K562 (cell line): ENCODE results near the gene ALCAM. TPM values are rescaled to one million over a fixed set of nuclear protein-coding genes. Genes with fewer than 3 reads are reported as not detected.

Source experiments
- ATAC-seq: fragments of 200-7000 bp; cut with Tn5 transposase; 3 replicates; pipeline ENCODE4 v1.9.1; 2020; ENCODE audit warnings: moderate library complexity
- BruUV-seq: library from RNA; stranded (reverse); fragments of 400-500 nt; replicated peaks from 2 replicates; lab custom pipeline; 2021; lab: Mats Ljungman, UMichigan
- CTCF ChIA-PET: fragments of 300-600 bp; formaldehyde crosslinking; extraction: SDS; loops from one replicate; lab custom pipeline; 2021; ENCODE audit warnings: low intra/inter-chr PET ratio; lab: Yijun Ruan, JAX
- POLR2A ChIA-PET: fragments of 300-600, 350-650 bp; sonication (Branson Sonifier 250); formaldehyde crosslinking; extraction: SDS; loops from one replicate; lab custom pipeline; 2021; ENCODE audit warnings: antibody characterized with exemption, inconsistent platforms; lab: Yijun Ruan, JAX
- DNase-seq, 4 experiments: peaks; one replicate each; pipeline versions ENCODE4 v3.0.0 to v3.0.0-alpha.2; 2011 to 2018; ENCODE audit warnings: low spot score in 3 of 4, mixed read lengths in 3 of 4; ENCODE audit errors: extremely low read depth in 1 of 4
- FAIRE-seq: peaks from 2 replicates; lab custom pipeline; 2011; peaks lifted over from hg19 to GRCh38; lab: Jason Lieb, UNC
- H2AFZ ChIP-seq: 2 replicates; pipeline ENCODE4 v1.6.0; 2011; ENCODE audit warnings: low read depth, low read length, control low read depth, inconsistent platforms
- H3K27ac ChIP-seq: fragments of 200-600 bp; 3 replicates; pipeline ENCODE4 v1.8.0; 2011; ENCODE audit warnings: low read depth, mild to moderate bottlenecking, control low read depth, inconsistent platforms, low read length, moderate library complexity, mixed read lengths; ENCODE audit errors: extremely low read depth
- H3K27me3 ChIP-seq, 2 experiments: fragments of 300-600 bp in 1 of 2; 2 replicates in 1 of 2; 3 replicates in 1 of 2; pipeline versions ENCODE4 v1.6.0 to v1.8.0; 2011; ENCODE audit warnings: inconsistent platforms in 2 of 2, low read length in 2 of 2, mild to moderate bottlenecking in 1 of 2, mixed read lengths in 1 of 2, moderate library complexity in 1 of 2; ENCODE audit not compliant: control insufficient read depth in 2 of 2, insufficient read depth in 2 of 2
- H3K36me3 ChIP-seq: fragments of 300-600 bp; 3 replicates; pipeline ENCODE4 v1.8.0; 2011; ENCODE audit warnings: mild to moderate bottlenecking, low read length, inconsistent platforms; ENCODE audit not compliant: control insufficient read depth, insufficient read depth
- H3K4me1 ChIP-seq, 2 experiments: fragments of 200-600 bp in 1 of 2; replicated peaks in 1 of 2; 2 replicates in 1 of 2; 3 replicates in 1 of 2; pipeline versions ENCODE4 v1.5.1 to v1.8.0; 2011; ENCODE audit warnings: inconsistent platforms in 2 of 2, low read length in 2 of 2, mild to moderate bottlenecking in 1 of 2, mixed read lengths in 1 of 2, moderate library complexity in 1 of 2; ENCODE audit not compliant: control insufficient read depth in 2 of 2, insufficient read depth in 2 of 2
- H3K4me2 ChIP-seq: 2 replicates; pipeline ENCODE4 v1.6.1; 2011; ENCODE audit warnings: low read length, control low read depth, inconsistent platforms, mixed read lengths; ENCODE audit not compliant: insufficient read depth
- H3K4me3 ChIP-seq: fragments of 200-600 bp; sonication (generic), shearing (Covaris generic); 2 replicates; pipeline ENCODE4 v1.5.1; 2016; ENCODE audit warnings: control low read depth, inconsistent platforms
- H3K79me2 ChIP-seq: fragments of 200-600 bp; 3 replicates; pipeline ENCODE4 v1.8.0; 2011; ENCODE audit warnings: low read length, inconsistent platforms; ENCODE audit not compliant: control insufficient read depth, insufficient read depth
- H3K9ac ChIP-seq, 2 experiments: 2 replicates each; pipeline versions ENCODE4 v1.6.0 to v1.6.1; 2011; ENCODE audit warnings: low read depth in 2 of 2, low read length in 2 of 2, control low read depth in 1 of 2, inconsistent platforms in 1 of 2, mild to moderate bottlenecking in 1 of 2, mixed read lengths in 1 of 2; ENCODE audit not compliant: insufficient read depth in 1 of 2
- H3K9me1 ChIP-seq: one replicate; pipeline ENCODE4 v1.6.0; 2011; ENCODE audit warnings: inconsistent platforms, mild to moderate bottlenecking, low read length, moderate library complexity; ENCODE audit not compliant: control insufficient read depth, insufficient read depth
- H3K9me3 ChIP-seq: replicated peaks from 2 replicates; pipeline ENCODE4 v1.5.1; 2011; ENCODE audit warnings: low read depth, low read length, inconsistent platforms; ENCODE audit not compliant: control insufficient read depth, insufficient read depth
- H4K20me1 ChIP-seq: replicated peaks from 2 replicates; pipeline ENCODE4 v1.6.1; 2011; ENCODE audit warnings: low read length, inconsistent platforms, mixed read lengths; ENCODE audit not compliant: control insufficient read depth, insufficient read depth
- CCNT2 ChIP-seq: IDR thresholded peaks from 2 replicates; pipeline ENCODE4 v1.6.1; 2011; ENCODE audit warnings: borderline replicate concordance, low read depth, mild to moderate bottlenecking, moderate library complexity, mixed read lengths, low read length; ENCODE audit not compliant: insufficient read length; ENCODE audit errors: extremely low read depth
- PHF21A ChIP-seq: fragments of 450-650 bp; IDR thresholded peaks from 2 replicates; pipeline ENCODE4 v1.6.1; 2017; ENCODE audit warnings: low read depth, borderline replicate concordance
- WGBS: fragments of 100-300 bp; shearing (Covaris generic); methylation state at CpG from one replicate; pipeline ENCODE4 v1.1.6; 2016; ENCODE audit warnings: low coverage, mixed read lengths; ENCODE audit not compliant: insufficient coverage; ENCODE audit errors: missing lambda C conversion rate; 5-methylcytosine and 5-hydroxymethylcytosine counted together
- in situ Hi-C: fragments of 300-500 bp; cut with MboI; formaldehyde crosslinking; loops from 4 replicates; pipeline ENCODE4 v1.15.0; 2018; ENCODE audit warnings: inconsistent platforms, mixed read lengths
- intact Hi-C: fragments of 100-400 bp; cut with micrococcal nuclease; formaldehyde crosslinking; loops from 2 replicates; pipeline ENCODE4 v1.14.2; 2022
- polyA plus RNA-seq, 8 experiments: library from polyadenylated mRNA; depleted of rRNA in 4 of 8; stranded (reverse) in 5 of 8; unstranded in 3 of 8; fragments of >200 nt; fragmentation: Nextera tagmentation in 2 of 8; fragmentation: Illumina TruSeq in 1 of 8; extraction: Ambion mirVana in 2 of 8; extraction: Trizol in 1 of 8; gene quantifications; 2 replicates each; pipeline versions ENCODE4 v1.2.1 to v1.2.3, GENCODE V29; 2011 to 2014; ENCODE audit warnings: inconsistent platforms in 1 of 8, missing spikeins in 1 of 8
- total RNA-seq, 7 experiments: library from RNA; depleted of rRNA in 6 of 7; stranded (reverse); fragments of >200 nt in 6 of 7; fragmentation: Illumina TruSeq in 2 of 7; extraction: Trizol in 2 of 7; gene quantifications; 2 replicates each; pipeline versions ENCODE4 v1.2.1 to v1.2.3, GENCODE V29; 2011 to 2021; ENCODE audit warnings: low replicate concordance in 1 of 7
- TF ChIP-seq, protein P1 (sequence below): fragments of 450-650 bp; IDR thresholded peaks from 2 replicates; pipeline ENCODE4 v1.6.1; 2018; ENCODE audit not compliant: partially characterized antibody
- TF ChIP-seq, protein P2 (sequence below): fragments of 250-450 bp; sonication (Bioruptor Pico); IDR thresholded peaks from 2 replicates; pipeline ENCODE4 v1.8.0; 2022; ENCODE audit warnings: moderate library complexity, mild to moderate bottlenecking, inconsistent platforms

ALCAM gene
- total and polyA plus RNA-seq, 9 of the 15 experiments (the other 6 are each of a cell fraction or from before 2014, with no cell fraction given) = 0.03 to 0.98 (median 0.14) TPM; not detected in 1

DNA sequence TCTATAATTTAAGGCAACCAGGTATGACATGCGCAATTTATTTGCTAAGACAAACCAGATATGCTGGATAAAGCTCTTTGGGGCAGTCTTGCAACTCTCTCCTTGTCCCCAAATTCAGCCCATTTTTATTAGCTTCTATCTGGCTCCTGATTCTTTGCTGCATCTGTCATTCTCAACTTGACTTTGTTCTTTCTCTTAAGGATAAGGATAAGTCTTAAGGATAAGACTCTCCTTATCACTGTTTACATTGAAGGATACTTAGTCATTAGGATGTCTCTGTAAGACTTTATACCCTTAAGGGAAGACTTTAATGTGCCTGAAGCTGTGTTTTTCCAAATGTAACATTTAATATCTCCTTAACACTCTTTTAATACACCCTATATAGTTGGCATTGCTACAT, 49.2 kb downstream of the ALCAM start:
- H3K27ac ChIP-seq = no peak overlapping the region
- in situ Hi-C loops (no loop called here), intact Hi-C loops (no loop called here)
- no peak overlapping the region for H3K4me3 ChIP-seq
- no peaks in the 10 kb centered on the region for H3K9me3 ChIP-seq
- no peaks in the 10 kb centered on the region for H3K79me2 ChIP-seq
- ChIA-PET POLR2A (no interaction called here), CTCF (no interaction called here)
- H3K9ac ChIP-seq = no peak overlapping the region
- BruUV-seq = no TSS peak
- no peak for ATAC-seq
- H4K20me1 ChIP-seq = no peaks in the 10 kb centered on the region
- H3K4me2 ChIP-seq = no peak overlapping the region
- WGBS = 8% methylated on average over 1 of the region's 1 CpG
- no peaks in the 10 kb centered on the region for H3K36me3 ChIP-seq
- H3K9me1 ChIP-seq = no peaks in the 10 kb centered on the region
- FAIRE-seq = no peak
- TF ChIP-seq PHF21A (no peak), CCNT2 (no peak)
- TF ChIP-seq, protein P1, sequence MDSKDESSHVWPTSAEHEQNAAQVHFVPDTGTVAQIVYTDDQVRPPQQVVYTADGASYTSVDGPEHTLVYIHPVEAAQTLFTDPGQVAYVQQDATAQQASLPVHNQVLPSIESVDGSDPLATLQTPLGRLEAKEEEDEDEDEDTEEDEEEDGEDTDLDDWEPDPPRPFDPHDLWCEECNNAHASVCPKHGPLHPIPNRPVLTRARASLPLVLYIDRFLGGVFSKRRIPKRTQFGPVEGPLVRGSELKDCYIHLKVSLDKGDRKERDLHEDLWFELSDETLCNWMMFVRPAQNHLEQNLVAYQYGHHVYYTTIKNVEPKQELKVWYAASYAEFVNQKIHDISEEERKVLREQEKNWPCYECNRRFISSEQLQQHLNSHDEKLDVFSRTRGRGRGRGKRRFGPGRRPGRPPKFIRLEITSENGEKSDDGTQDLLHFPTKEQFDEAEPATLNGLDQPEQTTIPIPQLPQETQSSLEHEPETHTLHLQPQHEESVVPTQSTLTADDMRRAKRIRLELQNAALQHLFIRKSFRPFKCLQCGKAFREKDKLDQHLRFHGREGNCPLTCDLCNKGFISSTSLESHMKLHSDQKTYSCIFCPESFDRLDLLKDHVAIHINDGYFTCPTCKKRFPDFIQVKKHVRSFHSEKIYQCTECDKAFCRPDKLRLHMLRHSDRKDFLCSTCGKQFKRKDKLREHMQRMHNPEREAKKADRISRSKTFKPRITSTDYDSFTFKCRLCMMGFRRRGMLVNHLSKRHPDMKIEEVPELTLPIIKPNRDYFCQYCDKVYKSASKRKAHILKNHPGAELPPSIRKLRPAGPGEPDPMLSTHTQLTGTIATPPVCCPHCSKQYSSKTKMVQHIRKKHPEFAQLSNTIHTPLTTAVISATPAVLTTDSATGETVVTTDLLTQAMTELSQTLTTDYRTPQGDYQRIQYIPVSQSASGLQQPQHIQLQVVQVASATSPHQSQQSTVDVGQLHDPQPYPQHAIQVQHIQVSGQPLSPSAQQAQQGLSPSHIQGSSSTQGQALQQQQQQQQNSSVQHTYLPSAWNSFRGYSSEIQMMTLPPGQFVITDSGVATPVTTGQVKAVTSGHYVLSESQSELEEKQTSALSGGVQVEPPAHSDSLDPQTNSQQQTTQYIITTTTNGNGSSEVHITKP = no peak
- TF ChIP-seq, protein P2, sequence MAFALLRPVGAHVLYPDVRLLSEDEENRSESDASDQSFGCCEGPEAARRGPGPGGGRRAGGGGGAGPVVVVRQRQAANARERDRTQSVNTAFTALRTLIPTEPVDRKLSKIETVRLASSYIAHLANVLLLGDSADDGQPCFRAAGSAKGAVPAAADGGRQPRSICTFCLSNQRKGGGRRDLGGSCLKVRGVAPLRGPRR = no peak
- no peak overlapping the region for H2AFZ ChIP-seq
- no peak for DNase-seq
- H3K4me1 ChIP-seq = no peaks in the 10 kb centered on the region
- H3K27me3 ChIP-seq = no peaks in the 10 kb centered on the region
